Left ventricle myocardium inferior (tissue), 1 donor: ENCODE measurements around the gene CLIC1. TPM values are rescaled to one million over a fixed set of nuclear protein-coding genes. Genes with fewer than 3 reads are reported as not detected.
A peak's percentile ranks its signal among the peaks of the same experiment; 100 is the strongest.

ENCODE experiments used
- DNase-seq: peaks from one replicate; pipeline ENCODE4 v3.0.0-alpha.2; 2020
- H3K27ac ChIP-seq: fragments of 200-600 bp; replicated peaks from 2 replicates; pipeline ENCODE4 v1.8.0; 2021
- H3K27me3 ChIP-seq: fragments of 200-600 bp; 2 replicates; pipeline ENCODE4 v1.8.0; 2021; ENCODE audit warnings: low read depth
- H3K36me3 ChIP-seq: fragments of 200-600 bp; 2 replicates; pipeline ENCODE4 v1.8.0; 2021
- H3K4me1 ChIP-seq: fragments of 200-600 bp; 2 replicates; pipeline ENCODE4 v1.8.0; 2021
- H3K4me3 ChIP-seq: fragments of 200-600 bp; 2 replicates; pipeline ENCODE4 v1.8.0; 2021; ENCODE audit warnings: mild to moderate bottlenecking, moderate library complexity
- H3K9me3 ChIP-seq: fragments of 200-600 bp; replicated peaks from 2 replicates; pipeline ENCODE4 v1.8.0; 2021
- intact Hi-C: fragments of 100-400 bp; cut with micrococcal nuclease; formaldehyde crosslinking; loops from one replicate; pipeline ENCODE4 v1.11.0; 2022
- total RNA-seq: library from RNA; stranded (reverse); fragmentation: NEBNext Ultra II Directional; extraction: Animal tissue kit (Norgen Biotek cat#: 25700); gene quantifications from one replicate; pipeline ENCODE4 v1.2.1, GENCODE V29; 2021
- TF ChIP-seq, protein P1 (sequence below): fragments of 200-600 bp; IDR thresholded peaks from 2 replicates; pipeline ENCODE4 v1.8.0; 2021; ENCODE audit warnings: antibody characterized with exemption, mild to moderate bottlenecking, borderline replicate concordance
- donor health status: DM: no; HTN: yes; CAD: no; lungs with severe emphysema.

CLIC1 gene
- total RNA-seq, 1 donor from 2014 or later = 78.0 TPM

DNA sequence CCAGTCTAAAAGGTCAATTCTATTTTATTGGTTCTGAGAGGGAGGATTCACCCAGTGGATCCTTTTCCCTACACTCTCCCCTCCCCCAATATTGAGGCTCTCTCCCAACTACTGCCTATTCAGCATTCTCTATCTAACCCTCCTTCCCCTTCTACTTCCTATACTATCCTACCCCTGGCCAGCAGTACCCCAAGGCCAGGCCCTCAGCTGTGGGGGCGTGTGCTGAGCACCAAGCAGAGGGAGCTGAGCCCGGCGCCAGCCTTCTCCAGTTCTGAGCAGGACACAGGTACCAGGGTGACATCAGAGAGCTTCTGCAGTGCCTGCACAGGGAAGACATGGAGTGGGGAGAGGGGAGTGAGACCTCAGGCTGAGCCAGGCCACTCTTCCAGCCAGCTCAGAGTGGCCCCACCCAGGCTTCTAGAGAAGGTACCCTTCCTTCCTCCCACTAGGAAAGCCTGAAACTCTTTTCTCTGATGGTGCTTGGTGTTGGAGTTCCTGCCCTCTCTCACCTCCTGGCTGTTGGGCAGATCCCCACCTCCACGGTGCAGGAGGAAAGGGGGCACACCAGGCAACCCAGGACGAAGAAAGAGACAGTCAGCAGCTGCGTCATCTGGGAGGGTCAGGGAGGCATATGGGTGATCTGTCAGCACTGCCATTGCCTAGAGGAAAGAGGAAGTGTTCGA, 9.2 kb downstream of the CLIC1 start:
- Histone ChIP-seq H3K27ac (peak overlapping the region; percentile 98), H3K36me3 (peaks cover 44% of the 10 kb centered on the region), H3K9me3 (no peaks in the 10 kb centered on the region), H3K4me3 (peak overlapping the region; percentile 93), H3K4me1 (peaks cover 46% of the 10 kb centered on the region), H3K27me3 (no peaks in the 10 kb centered on the region)
- intact Hi-C loops = no loop called here
- DNase-seq = no peak
- TF ChIP-seq, protein P1, sequence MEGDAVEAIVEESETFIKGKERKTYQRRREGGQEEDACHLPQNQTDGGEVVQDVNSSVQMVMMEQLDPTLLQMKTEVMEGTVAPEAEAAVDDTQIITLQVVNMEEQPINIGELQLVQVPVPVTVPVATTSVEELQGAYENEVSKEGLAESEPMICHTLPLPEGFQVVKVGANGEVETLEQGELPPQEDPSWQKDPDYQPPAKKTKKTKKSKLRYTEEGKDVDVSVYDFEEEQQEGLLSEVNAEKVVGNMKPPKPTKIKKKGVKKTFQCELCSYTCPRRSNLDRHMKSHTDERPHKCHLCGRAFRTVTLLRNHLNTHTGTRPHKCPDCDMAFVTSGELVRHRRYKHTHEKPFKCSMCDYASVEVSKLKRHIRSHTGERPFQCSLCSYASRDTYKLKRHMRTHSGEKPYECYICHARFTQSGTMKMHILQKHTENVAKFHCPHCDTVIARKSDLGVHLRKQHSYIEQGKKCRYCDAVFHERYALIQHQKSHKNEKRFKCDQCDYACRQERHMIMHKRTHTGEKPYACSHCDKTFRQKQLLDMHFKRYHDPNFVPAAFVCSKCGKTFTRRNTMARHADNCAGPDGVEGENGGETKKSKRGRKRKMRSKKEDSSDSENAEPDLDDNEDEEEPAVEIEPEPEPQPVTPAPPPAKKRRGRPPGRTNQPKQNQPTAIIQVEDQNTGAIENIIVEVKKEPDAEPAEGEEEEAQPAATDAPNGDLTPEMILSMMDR = no peak

DNA sequence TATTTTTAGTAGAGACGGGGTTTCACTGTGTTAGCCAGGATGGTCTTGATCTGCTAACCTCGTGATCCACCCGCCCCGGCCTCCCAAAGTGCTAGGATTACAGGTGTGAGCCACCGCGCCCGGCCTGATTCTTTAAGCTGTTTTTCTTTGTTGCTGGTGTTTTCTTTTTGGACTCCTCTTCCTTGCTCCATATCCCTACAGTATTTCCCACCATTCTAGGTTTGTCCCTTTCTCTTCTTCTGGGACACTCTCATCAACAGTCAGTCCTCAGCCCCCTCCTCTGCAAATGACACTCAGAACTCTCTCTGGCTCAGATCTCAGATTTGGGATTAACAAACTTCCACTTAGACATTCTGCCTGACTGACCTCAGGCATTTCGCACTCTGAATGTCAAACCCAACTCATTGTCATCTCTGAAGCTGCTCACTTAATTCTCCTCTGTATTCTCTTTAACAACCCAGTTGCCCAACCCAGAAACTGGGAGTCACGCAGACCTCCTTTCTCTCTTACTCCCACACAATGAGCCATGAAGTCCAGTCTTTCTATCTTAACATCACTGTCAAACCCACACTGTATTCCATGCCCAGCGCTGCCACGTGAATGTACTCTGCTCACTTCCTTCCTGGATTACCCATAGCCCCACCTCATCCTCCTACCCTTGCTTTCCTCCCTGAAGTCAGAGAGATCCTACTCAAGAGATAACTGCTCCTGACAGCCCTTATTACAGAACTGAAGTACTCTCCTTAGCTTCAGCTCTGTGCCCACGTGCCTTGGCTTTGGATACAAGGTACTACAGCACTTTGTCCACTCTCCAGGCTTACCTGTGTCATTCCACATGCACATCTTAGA, 10.6 kb downstream of the CLIC1 start:
- intact Hi-C loops = no loop called here

DNA sequence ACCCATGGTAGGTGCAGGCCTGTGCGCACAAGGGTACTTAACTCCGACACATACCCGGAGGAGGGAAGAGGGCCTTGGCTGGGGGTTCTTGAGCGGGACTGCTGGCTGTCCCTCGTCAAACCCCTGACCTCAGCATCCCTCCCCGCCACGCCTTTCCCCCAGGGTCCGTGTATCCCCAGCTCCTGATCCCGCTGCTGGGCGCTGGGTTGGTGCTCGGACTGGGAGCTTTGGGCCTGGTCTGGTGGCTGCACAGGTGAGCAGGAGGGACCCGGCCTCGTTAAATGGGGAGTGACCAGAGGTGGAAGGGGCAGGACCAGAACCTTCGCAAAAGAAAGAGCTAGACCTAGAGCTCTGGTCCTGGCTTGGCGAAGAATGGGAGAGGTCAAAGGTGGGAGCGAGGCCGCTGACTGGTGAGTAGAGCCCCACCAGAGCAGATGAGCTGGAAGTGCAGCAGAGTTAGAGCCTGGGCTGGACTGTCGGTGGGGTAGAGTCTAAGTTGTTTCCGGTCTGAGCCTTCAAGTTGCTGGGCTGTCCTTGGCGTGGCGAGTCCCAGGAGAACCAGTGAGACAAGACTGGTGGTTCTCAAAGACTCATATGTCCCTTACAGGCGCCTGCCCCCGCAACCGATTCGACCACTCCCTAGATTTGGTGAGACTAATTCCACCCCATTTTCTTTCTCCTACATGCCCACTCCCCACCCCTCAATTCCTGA, 12.2 kb downstream of the CLIC1 start:
- DNase-seq = no peak
- Histone ChIP-seq H3K9me3 (no peaks in the 10 kb centered on the region), H3K27me3 (no peaks in the 10 kb centered on the region), H3K27ac (peak overlapping the region; percentile 46), H3K4me3 (no peak overlapping the region), H3K36me3 (peaks cover 27% of the 10 kb centered on the region), H3K4me1 (peaks cover 16% of the 10 kb centered on the region)
- intact Hi-C loops = no loop called here
- TF ChIP-seq, protein P1 = no peak

More for the DNA sequence above, 10.6 kb downstream of the CLIC1 start:
- no peak for DNase-seq
- Histone ChIP-seq H3K4me3 (no peak overlapping the region), H3K4me1 (peaks cover 31% of the 10 kb centered on the region), H3K36me3 (peaks cover 30% of the 10 kb centered on the region), H3K27ac (no peak overlapping the region), H3K27me3 (no peaks in the 10 kb centered on the region), H3K9me3 (no peaks in the 10 kb centered on the region)
- TF ChIP-seq, protein P1 = no peak

DNA sequence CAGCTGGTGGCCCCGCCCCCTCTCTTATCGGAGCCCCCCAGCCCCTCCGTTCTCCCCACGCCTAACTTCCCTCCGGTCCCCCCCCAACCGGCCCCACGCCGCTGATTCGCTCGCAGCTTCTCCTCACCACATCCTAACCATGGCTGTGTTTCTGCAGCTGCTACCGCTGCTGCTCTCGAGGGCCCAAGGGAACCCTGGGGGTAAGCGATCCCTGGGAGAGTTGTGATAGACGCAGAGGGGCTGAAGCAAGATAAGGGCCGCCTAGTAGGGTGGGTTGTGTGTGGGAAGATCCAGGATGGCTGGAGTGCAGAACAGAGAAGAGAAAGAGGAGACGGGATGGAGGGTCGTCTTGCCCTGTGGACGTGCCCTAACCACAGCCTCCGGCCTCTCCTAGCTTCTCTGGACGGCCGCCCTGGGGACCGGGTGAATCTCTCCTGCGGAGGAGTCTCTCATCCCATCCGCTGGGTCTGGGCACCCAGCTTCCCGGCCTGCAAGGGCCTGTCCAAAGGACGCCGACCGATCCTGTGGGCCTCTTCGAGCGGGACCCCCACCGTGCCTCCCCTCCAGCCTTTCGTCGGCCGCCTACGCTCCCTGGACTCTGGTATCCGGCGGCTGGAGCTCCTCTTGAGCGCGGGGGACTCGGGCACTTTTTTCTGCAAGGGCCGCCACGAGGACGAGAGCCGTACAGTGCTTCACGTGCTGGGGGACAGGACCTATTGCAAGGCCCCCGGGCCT, 12.9 kb downstream of the CLIC1 start, which contains the start of gene MPIG6B:
Gene MPIG6B, plus strand, starts transcription at position 129 of the 735 bp plus-strand sequence. Its CDS starts 11 bp downstream, at position 140.
- H3K4me3 ChIP-seq = no peak within 1 kb of the TSS
- no peaks in the 10 kb centered on the region for H3K27me3 ChIP-seq
- H3K9me3 ChIP-seq = no peaks in the 10 kb centered on the region
- peaks cover 9% of the 10 kb centered on the region for H3K4me1 ChIP-seq
- peak within 1 kb of the TSS; percentile 46 for H3K27ac ChIP-seq
- peaks cover 27% of the 10 kb centered on the region for H3K36me3 ChIP-seq
- TF ChIP-seq, protein P1 = no peak
- intact Hi-C loops = no loop called here
- no peak for DNase-seq

DNA sequence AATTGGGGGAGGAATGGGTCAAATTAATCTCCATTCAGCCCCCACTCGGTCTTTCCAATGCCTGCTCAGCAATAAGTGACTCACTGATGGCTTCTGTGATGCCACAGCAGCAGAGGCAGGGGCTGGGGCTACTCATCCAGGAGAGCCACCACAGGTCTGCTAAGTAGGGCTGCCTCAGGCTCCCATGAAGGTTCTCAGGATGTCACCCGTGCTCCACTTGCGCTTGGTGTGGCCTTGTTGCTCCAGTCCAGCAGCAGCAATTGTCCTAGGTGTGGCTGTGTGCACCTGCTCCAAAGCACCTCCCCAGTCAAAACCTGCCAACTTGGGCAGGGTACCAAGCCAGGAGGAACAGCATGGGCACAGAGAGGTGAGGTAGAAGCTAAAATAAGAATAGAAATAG, 14.2 kb downstream of the CLIC1 start:
- DNase-seq = no peak
- no peaks in the 10 kb centered on the region for H3K9me3 ChIP-seq
- intact Hi-C loops = no loop called here

More for the DNA sequence above, 14.2 kb downstream of the CLIC1 start:
- Histone ChIP-seq H3K27me3 (no peaks in the 10 kb centered on the region), H3K36me3 (peaks cover 15% of the 10 kb centered on the region), H3K27ac (no peak overlapping the region), H3K4me1 (no peaks in the 10 kb centered on the region), H3K4me3 (no peak overlapping the region)
- TF ChIP-seq, protein P1 = no peak
